Smooth muscle cell of bladder (primary cell): Measurements from ENCODE around the gene DAGLB. TPM values are rescaled to one million over a fixed set of nuclear protein-coding genes. Genes with fewer than 3 reads are reported as not detected.

ENCODE experiments used
- total RNA-seq: library from RNA; depleted of rRNA; stranded (reverse); fragments of >200 nt; gene quantifications from 2 replicates; pipeline ENCODE4 v1.2.3, GENCODE V29; 2014

Gene DAGLB
- total RNA-seq: 11.1 and 15.5 TPM in 2 replicates

GRCh38 chr7:6447581-6448199 is at the start of gene DAGLB:
Gene DAGLB, minus strand, starts transcription at chr7:6447954. Its CDS starts 112 bp downstream, at chr7:6447842.

Other genes starting within 250 kb of the DAGLB start
- 19.5 and 32.1 TPM in 2 replicates for gene CYTH3, start 175.3 kb downstream of the DAGLB start, total RNA-seq
- 15.8 and 21.5 TPM in 2 replicates for gene FAM220A, start 99.0 kb downstream of the DAGLB start, total RNA-seq
- gene RAC1, start 73.4 kb downstream of the DAGLB start, total RNA-seq: 49.6 and 66.3 TPM in 2 replicates
- 198 and 232 TPM in 2 replicates for gene KDELR2, start 36.2 kb upstream of the DAGLB start, total RNA-seq
- not detected in 2 replicates for gene GRID2IP, start 103.5 kb upstream of the DAGLB start, total RNA-seq
- gene ZDHHC4, start 129.5 kb upstream of the DAGLB start, total RNA-seq: 71.3 and 80.6 TPM in 2 replicates
- gene INTS15, start 142.1 kb upstream of the DAGLB start, total RNA-seq: 7.1 and 10.4 TPM in 2 replicates
- 0.57 and 1.8 TPM in 2 replicates for gene ZNF853, start 167.7 kb upstream of the DAGLB start, total RNA-seq
- 6.8 and 10.4 TPM in 2 replicates for gene ZNF316, start 189.4 kb upstream of the DAGLB start, total RNA-seq